ENCODE data around the gene RBM8A.

Gene RBM8A

GRCh38 chr1:145955436-145955835 is 28.2 kb upstream of the RBM8A start:
- H3K4me1 ChIP-seq (ENCODE audit: control insufficient read depth in 1 of 2, insufficient read depth in 1 of 2, low read depth in 1 of 2, low read length in 1 of 2): peaks cover 37 to 46% of the 10 kb centered on the region in 2 experiments
- no peaks in the 10 kb centered on the region for H3K9me3 ChIP-seq
- TF ChIP-seq CTCF (IDR thresholded peaks at IDR 0.05): no peak
- peaks cover 14% of the 10 kb centered on the region for H3K27me3 ChIP-seq
- H3K36me3 ChIP-seq: no peaks in the 10 kb centered on the region
- no peak overlapping the region for H3K4me3 ChIP-seq (ENCODE audit: low read depth in 1 of 2, low read length in 1 of 2)
- no peak overlapping the region for H3K27ac ChIP-seq

- TF ChIP-seq CTCF (IDR thresholded peaks at IDR 0.05): no peak
- peaks cover 29 to 44% of the 10 kb centered on the region in 2 experiments for H3K4me1 ChIP-seq (ENCODE audit: control insufficient read depth in 1 of 2, insufficient read depth in 1 of 2, low read depth in 1 of 2, low read length in 1 of 2)
- H3K27me3 ChIP-seq: no peaks in the 10 kb centered on the region
- H3K9me3 ChIP-seq: no peaks in the 10 kb centered on the region
- H3K27ac ChIP-seq: no peak overlapping the region
- H3K36me3 ChIP-seq: no peaks in the 10 kb centered on the region
- H3K4me3 ChIP-seq (ENCODE audit: low read depth in 1 of 2, low read length in 1 of 2): no peak overlapping the region
These were observed 26.6 kb upstream of the RBM8A start for GRCh38 chr1:145953861-145954260.

- Histone ChIP-seq H3K9me3 (no peaks in the 10 kb centered on the region), H3K36me3 (no peaks in the 10 kb centered on the region), H3K4me1 (ENCODE audit: control insufficient read depth in 1 of 2, insufficient read depth in 1 of 2, low read depth in 1 of 2, low read length in 1 of 2) (peaks cover 27 to 43% of the 10 kb centered on the region in 2 experiments), H3K4me3 (ENCODE audit: low read depth in 1 of 2, low read length in 1 of 2) (no peak overlapping the region), H3K27ac (no peak overlapping the region), H3K27me3 (no peaks in the 10 kb centered on the region)
- TF ChIP-seq CTCF (IDR thresholded peaks at IDR 0.05): no peak
These were observed 25.6 kb upstream of the RBM8A start for GRCh38 chr1:145952903-145953302.

GRCh38 chr1:145951526-145951925 is 24.2 kb upstream of the RBM8A start:
- peaks cover 18 to 33% of the 10 kb centered on the region in 2 experiments for H3K4me1 ChIP-seq (ENCODE audit: control insufficient read depth in 1 of 2, insufficient read depth in 1 of 2, low read depth in 1 of 2, low read length in 1 of 2)
- no peak for TF ChIP-seq CTCF (IDR thresholded peaks at IDR 0.05)
- H3K36me3 ChIP-seq: peaks cover 6% of the 10 kb centered on the region
- no peaks in the 10 kb centered on the region for H3K9me3 ChIP-seq
- H3K4me3 ChIP-seq (ENCODE audit: low read depth in 1 of 2, low read length in 1 of 2): no peak overlapping the region
- H3K27me3 ChIP-seq: no peaks in the 10 kb centered on the region
- no peak overlapping the region for H3K27ac ChIP-seq

GRCh38 chr1:145949219-145949618 is 21.9 kb upstream of the RBM8A start:
- no peaks in the 10 kb centered on the region for H3K27me3 ChIP-seq
- no peak overlapping the region for H3K4me3 ChIP-seq (ENCODE audit: low read depth in 1 of 2, low read length in 1 of 2)
- H3K4me1 ChIP-seq (ENCODE audit: control insufficient read depth in 1 of 2, insufficient read depth in 1 of 2, low read depth in 1 of 2, low read length in 1 of 2): peaks cover 15 to 21% of the 10 kb centered on the region in 2 experiments
- peaks cover 12% of the 10 kb centered on the region for H3K36me3 ChIP-seq
- H3K27ac ChIP-seq: peak overlapping the region; percentile 41
- TF ChIP-seq CTCF (IDR thresholded peaks at IDR 0.05): no peak
- no peaks in the 10 kb centered on the region for H3K9me3 ChIP-seq

- peaks cover 18% of the 10 kb centered on the region for H3K36me3 ChIP-seq
- H3K4me3 ChIP-seq (ENCODE audit: low read depth in 1 of 2, low read length in 1 of 2): no peak overlapping the region
These were observed 20.3 kb upstream of the RBM8A start for GRCh38 chr1:145947551-145947950.

More at GRCh38 chr1:145947551-145947950, 20.3 kb upstream of the RBM8A start:
- H3K27ac ChIP-seq: no peak overlapping the region
- TF ChIP-seq CTCF (IDR thresholded peaks at IDR 0.05): no peak
- peaks cover 15 to 21% of the 10 kb centered on the region in 2 experiments for H3K4me1 ChIP-seq (ENCODE audit: control insufficient read depth in 1 of 2, insufficient read depth in 1 of 2, low read depth in 1 of 2, low read length in 1 of 2)
- no peaks in the 10 kb centered on the region for H3K27me3 ChIP-seq
- H3K9me3 ChIP-seq: no peaks in the 10 kb centered on the region

Data from neutrophil (primary cell).